Measurements from ENCODE around the gene GRB2. TPM values are rescaled to one million over a fixed set of nuclear protein-coding genes. Genes with fewer than 3 reads are reported as not detected.
A peak's percentile ranks its signal among the peaks of the same experiment; 100 is the strongest.

Gene GRB2
- total RNA-seq, 2 donors from 2014 or later = 87.2 to 97.8 TPM

DNA sequence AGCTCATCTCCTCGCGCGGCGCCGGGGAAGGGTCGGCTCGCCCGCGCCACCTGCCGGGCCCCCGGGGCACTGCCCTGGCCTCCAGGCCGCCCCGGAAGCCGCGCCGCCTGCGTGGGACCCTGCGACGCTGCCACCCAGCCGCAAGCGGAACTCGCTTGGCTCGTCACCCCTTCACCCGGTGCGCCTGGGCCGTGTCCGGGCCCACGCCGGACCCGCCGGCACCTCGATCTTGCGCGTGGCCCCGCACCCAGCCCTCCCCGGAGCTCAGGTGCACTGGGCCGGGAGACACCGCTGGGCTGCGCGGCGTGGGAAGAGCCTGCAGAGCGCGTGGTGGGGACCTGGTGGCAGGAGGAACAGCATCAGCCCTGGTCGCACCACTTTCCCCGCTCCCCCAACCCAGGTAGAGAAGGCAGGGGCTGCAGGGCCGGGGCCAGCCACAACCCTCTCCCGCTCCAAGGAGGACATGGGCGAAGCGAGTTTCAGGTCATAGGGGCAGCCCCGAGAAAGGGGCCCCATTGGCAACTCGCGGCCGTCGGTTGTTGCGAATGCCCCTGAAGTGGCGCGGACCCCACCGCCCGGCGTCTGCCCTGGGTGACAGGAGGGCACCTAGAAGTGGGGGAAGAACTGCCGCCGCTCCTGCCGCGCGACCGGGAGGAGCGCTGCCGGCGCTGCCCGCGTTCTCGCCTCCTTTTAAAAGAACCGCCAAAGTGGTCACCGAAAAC lies 134.1 kb downstream of the GRB2 start:
- intact Hi-C loops (cut with DNase I) = no loop called here
- DNase-seq (ENCODE audit: low spot score) = peak; percentile 96

DNA sequence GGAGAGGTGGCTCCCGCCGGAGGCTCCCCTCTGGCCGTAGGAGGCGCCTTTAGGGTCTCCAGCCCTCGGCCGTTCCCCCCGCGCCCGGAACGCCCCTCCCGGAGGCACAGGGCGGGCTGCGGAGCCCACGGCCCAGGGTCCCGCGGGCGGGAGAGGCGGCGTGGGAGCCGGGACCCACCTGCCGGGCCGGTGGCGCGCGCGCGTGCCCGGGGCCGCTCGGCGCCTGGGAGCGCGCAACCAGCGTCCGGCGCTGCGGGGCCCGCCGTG lies 134.6 kb downstream of the GRB2 start, which contains the start of gene MIF4GD:
Gene MIF4GD (minus strand): TSS at position 266 of the 267 bp plus-strand sequence. CDS start 1,036 bp downstream, outside the sequence.
- intact Hi-C loops (cut with DNase I) = no loop called here
- DNase-seq (ENCODE audit: low spot score) = no peak

DNA sequence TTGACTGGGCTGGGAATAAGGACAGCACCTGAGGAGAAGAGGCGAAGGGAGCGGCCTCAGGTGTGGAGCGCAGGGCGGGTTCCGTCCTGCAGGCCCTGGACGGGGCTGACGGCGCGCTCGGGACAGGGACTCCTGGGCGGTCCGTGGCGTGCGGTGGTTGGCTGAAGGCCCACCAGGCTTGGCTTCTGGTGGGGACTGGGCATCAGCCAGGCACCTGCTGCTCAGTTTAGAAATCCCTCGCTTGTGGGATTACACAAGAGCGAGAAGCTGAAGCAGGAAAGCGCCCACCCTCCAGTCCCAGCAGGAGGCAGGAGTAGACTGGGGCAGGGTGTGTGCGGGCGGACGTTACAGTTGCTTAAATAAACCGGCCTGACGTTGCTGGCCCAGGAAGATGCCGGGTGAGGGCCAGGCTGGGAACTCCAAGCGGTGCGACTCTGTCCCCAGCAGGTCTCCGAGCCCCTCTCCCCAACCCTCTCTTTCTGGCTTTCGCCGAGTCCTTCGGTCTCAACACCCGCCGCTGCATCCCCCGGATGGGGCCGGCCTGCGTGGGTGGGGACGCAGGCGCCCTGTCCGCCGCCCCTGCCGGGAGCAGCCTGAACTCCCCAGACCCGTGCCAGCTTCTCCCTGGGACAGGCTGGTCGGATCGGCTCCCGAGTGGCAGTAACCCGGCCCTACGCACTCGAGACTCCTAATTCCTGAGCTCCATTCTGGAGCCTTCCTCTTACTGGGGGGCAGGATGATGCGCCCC lies 135.1 kb downstream of the GRB2 start:
- intact Hi-C loops (cut with DNase I) = no loop called here
- peak; percentile 90 for DNase-seq (ENCODE audit: low spot score)

DNA sequence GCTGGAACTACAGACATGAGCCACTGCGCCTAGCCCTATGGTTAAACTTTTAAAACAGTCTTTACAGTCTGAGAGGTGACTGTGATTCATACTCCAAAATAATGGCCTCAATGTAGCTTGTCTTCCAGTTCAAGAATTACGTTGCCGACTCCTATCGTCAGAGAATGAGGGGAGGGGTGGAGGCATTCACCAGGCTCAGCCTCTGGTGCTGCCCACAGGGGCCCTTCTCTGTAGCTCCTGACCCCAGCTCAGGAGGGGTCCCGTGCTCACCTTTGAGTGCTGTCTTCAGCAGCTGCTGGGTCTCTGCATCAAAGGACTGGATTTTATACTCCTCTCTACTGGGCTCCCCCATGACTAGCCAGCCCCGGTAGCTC lies 135.6 kb downstream of the GRB2 start:
- no peak for DNase-seq (ENCODE audit: low spot score)
- intact Hi-C loops (cut with DNase I) = no loop called here

Small RNA genes lying within 50 kb of the gene (microRNA-seq; reads per million reads assigned to microRNA genes)
- gene MIR3678 (ENCODE audit: borderline microRNAs expressed in 2 of 2) = 0 to 0.26 reads per million in 2 donors

Other genes with a start within 250 kb of the GRB2 start
- 100 to 1,000 TPM; 221 to 238 TPM for gene SUMO2, start 222.7 kb downstream of the GRB2 start, total RNA-seq
- gene NUP85, start 200.0 kb downstream of the GRB2 start, total RNA-seq = 10 to 100 TPM; 49.6 to 50.9 TPM
- gene GGA3, start 144.1 kb downstream of the GRB2 start, total RNA-seq = 10 to 100 TPM; 28.0 to 32.4 TPM
- 10 to 100 TPM; 25.0 to 30.9 TPM for gene MRPS7, start 143.8 kb downstream of the GRB2 start, total RNA-seq
- 10 to 100 TPM; 25.2 to 27.3 TPM for gene MIF4GD, start 134.4 kb downstream of the GRB2 start, total RNA-seq
- gene SLC25A19, start 116.2 kb downstream of the GRB2 start, total RNA-seq = 10 to 100 TPM in 1 of 2 donors, 1 to 10 TPM in 1; 9.9 to 14.6 TPM
- 10 to 100 TPM; 53.8 to 64.3 TPM for gene TMEM94, start 51.0 kb upstream of the GRB2 start, total RNA-seq
- 10 to 100 TPM; 51.1 to 57.6 TPM for gene CASKIN2, start 109.9 kb upstream of the GRB2 start, total RNA-seq
- 10 to 100 TPM in 1 of 2 donors, 1 to 10 TPM in 1; 8.8 to 15.2 TPM for gene TSEN54, start 110.8 kb upstream of the GRB2 start, total RNA-seq
- gene LLGL2, start 120.0 kb upstream of the GRB2 start, total RNA-seq = 1 to 10 TPM; 6.4 to 6.8 TPM
- 100 to 1,000 TPM in 1 of 2 donors, 10 to 100 TPM in 1; 76.5 to 114 TPM for gene MYO15B, start 182.1 kb upstream of the GRB2 start, total RNA-seq
- gene SMIM5, start 227.8 kb upstream of the GRB2 start, total RNA-seq = under 1 TPM; 0.38 to 0.97 TPM

Data from posterior vena cava (tissue), 2 donors.